Measurements from ENCODE around the gene ZNF830.
A peak's percentile ranks its signal among the peaks of the same experiment; 100 is the strongest.
"Not testable (repeated sequence)": the region's sequence is repeated elsewhere in the genome, so short reads cannot be mapped to it uniquely, and the experiment has no call there.

The ZNF830 gene

GRCh38 chr17:34961093-34961911 is at the start of gene ZNF830, which contains the start of gene CCT6B:
Gene ZNF830, plus strand, starts transcription at chr17:34961540. Its CDS starts 27 bp downstream, at chr17:34961567.
Gene CCT6B, minus strand, starts transcription at chr17:34961460. Its CDS starts 67 bp downstream, at chr17:34961393.
- peaks cover 7 to 15% of the 10 kb centered on the region in 2 donors for H3K36me3 ChIP-seq (ENCODE audit: control insufficient read depth in 2 of 2, insufficient read depth in 2 of 2, low read length in 2 of 2)
- peak within 1 kb of the TSS; percentile 87 to 94 for H3K27ac ChIP-seq (ENCODE audit: low read depth in 2 of 2, low read length in 2 of 2)
- peak within 1 kb of the TSS; percentile 93 to 99 for H3K4me3 ChIP-seq (ENCODE audit: low read length in 2 of 2)
- H3K27me3 ChIP-seq (ENCODE audit: control insufficient read depth in 2 of 2, insufficient read depth in 2 of 2, low read length in 2 of 2): no peaks in the 10 kb centered on the region
- H3K9me3 ChIP-seq (ENCODE audit: control insufficient read depth in 2 of 2, low read length in 2 of 2): no peaks in the 10 kb centered on the region
- H3K4me1 ChIP-seq (ENCODE audit: control insufficient read depth in 2 of 2, insufficient read depth in 2 of 2, low read length in 2 of 2): peaks cover 8 to 15% of the 10 kb centered on the region in 2 donors
- H3K9ac ChIP-seq (ENCODE audit: low read depth in 1 of 2, low read length in 2 of 2): peak within 1 kb of the TSS; percentile 84 to 98

DNA sequence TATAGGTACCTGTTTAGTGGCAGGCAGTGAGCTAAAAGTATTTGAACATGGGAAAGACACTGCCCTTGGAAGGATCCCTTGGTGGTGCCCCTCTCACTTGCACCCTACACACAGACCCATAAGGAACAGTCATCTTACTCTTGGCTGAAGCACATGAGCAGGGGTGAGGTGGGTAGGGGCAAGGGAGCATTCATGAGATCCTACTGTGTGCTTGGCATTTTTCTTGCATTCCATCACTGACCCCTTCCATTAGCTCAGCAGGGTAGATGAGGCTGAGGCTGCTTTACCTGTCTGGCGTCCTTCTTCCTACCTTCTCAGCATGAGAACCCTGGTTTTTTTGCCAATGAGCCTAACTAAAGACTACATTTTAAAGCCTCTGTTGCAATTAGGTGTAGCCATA is 48.3 kb upstream of the ZNF830 start:
- Histone ChIP-seq H3K9ac (ENCODE audit: low read depth in 1 of 2, low read length in 2 of 2) (no peak overlapping the region), H3K27ac (ENCODE audit: low read depth in 2 of 2, low read length in 2 of 2) (no peak overlapping the region), H3K9me3 (ENCODE audit: control insufficient read depth in 2 of 2, low read length in 2 of 2) (no peaks in the 10 kb centered on the region), H3K4me1 (ENCODE audit: control insufficient read depth in 2 of 2, insufficient read depth in 2 of 2, low read length in 2 of 2) (no peaks in the 10 kb centered on the region), H3K27me3 (ENCODE audit: control insufficient read depth in 2 of 2, insufficient read depth in 2 of 2, low read length in 2 of 2) (no peaks in the 10 kb centered on the region), H3K4me3 (ENCODE audit: low read length in 2 of 2) (no peak overlapping the region), H3K36me3 (ENCODE audit: control insufficient read depth in 2 of 2, insufficient read depth in 2 of 2, low read length in 2 of 2) (no peaks in the 10 kb centered on the region)

GRCh38 chr17:34916120-34916519 is 45.2 kb upstream of the ZNF830 start:
- Histone ChIP-seq H3K27ac (ENCODE audit: low read depth in 2 of 2, low read length in 2 of 2) (no peak overlapping the region), H3K4me3 (ENCODE audit: low read length in 2 of 2) (no peak overlapping the region), H3K9me3 (ENCODE audit: control insufficient read depth in 2 of 2, low read length in 2 of 2) (no peaks in the 10 kb centered on the region), H3K4me1 (ENCODE audit: control insufficient read depth in 2 of 2, insufficient read depth in 2 of 2, low read length in 2 of 2) (no peaks in the 10 kb centered on the region), H3K36me3 (ENCODE audit: control insufficient read depth in 2 of 2, insufficient read depth in 2 of 2, low read length in 2 of 2) (no peaks in the 10 kb centered on the region), H3K27me3 (ENCODE audit: control insufficient read depth in 2 of 2, insufficient read depth in 2 of 2, low read length in 2 of 2) (no peaks in the 10 kb centered on the region), H3K9ac (ENCODE audit: low read depth in 1 of 2, low read length in 2 of 2) (no peak overlapping the region)

GRCh38 chr17:34917381-34917780 is 44.0 kb upstream of the ZNF830 start:
- Histone ChIP-seq H3K9ac (ENCODE audit: low read depth in 1 of 2, low read length in 2 of 2) (no peak overlapping the region), H3K36me3 (ENCODE audit: control insufficient read depth in 2 of 2, insufficient read depth in 2 of 2, low read length in 2 of 2) (no peaks in the 10 kb centered on the region), H3K4me3 (ENCODE audit: low read length in 2 of 2) (no peak overlapping the region)

DNA sequence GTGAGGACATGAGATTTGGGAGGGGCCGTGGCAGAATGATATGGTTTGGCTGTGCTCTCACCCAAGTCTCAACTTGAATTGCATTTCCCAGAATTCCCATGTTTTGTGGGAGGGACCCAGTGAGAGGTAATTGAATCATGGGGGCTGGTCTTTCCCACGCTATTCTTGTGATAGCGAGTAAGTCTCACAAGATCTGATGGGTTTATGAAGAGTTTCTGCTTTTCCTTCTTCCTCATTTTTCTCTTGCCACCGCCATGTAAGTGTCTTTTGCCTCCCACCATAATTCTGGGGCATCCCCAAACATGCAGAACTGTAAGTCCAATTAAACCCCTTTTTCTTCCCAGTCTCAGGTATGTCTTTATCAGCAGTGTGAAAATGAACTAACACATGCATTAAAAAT is 40.7 kb upstream of the ZNF830 start:
- Histone ChIP-seq H3K4me3 (ENCODE audit: low read length in 2 of 2) (no peak overlapping the region), H3K4me1 (ENCODE audit: control insufficient read depth in 2 of 2, insufficient read depth in 2 of 2, low read length in 2 of 2) (no peaks in the 10 kb centered on the region), H3K27ac (ENCODE audit: low read depth in 2 of 2, low read length in 2 of 2) (no peak overlapping the region), H3K27me3 (ENCODE audit: control insufficient read depth in 2 of 2, insufficient read depth in 2 of 2, low read length in 2 of 2) (no peaks in the 10 kb centered on the region), H3K9ac (ENCODE audit: low read depth in 1 of 2, low read length in 2 of 2) (no peak overlapping the region), H3K9me3 (ENCODE audit: control insufficient read depth in 2 of 2, low read length in 2 of 2) (no peaks in the 10 kb centered on the region), H3K36me3 (ENCODE audit: control insufficient read depth in 2 of 2, insufficient read depth in 2 of 2, low read length in 2 of 2) (no peaks in the 10 kb centered on the region)

More at GRCh38 chr17:34917381-34917780, 44.0 kb upstream of the ZNF830 start:
- Histone ChIP-seq H3K27me3 (ENCODE audit: control insufficient read depth in 2 of 2, insufficient read depth in 2 of 2, low read length in 2 of 2) (no peaks in the 10 kb centered on the region), H3K9me3 (ENCODE audit: control insufficient read depth in 2 of 2, low read length in 2 of 2) (no peaks in the 10 kb centered on the region), H3K27ac (ENCODE audit: low read depth in 2 of 2, low read length in 2 of 2) (no peak overlapping the region), H3K4me1 (ENCODE audit: control insufficient read depth in 2 of 2, insufficient read depth in 2 of 2, low read length in 2 of 2) (no peaks in the 10 kb centered on the region)

GRCh38 chr17:34926661-34927060 is 34.7 kb upstream of the ZNF830 start:
- Histone ChIP-seq H3K9me3 (ENCODE audit: control insufficient read depth in 2 of 2, low read length in 2 of 2) (no peaks in the 10 kb centered on the region), H3K4me3 (ENCODE audit: low read length in 2 of 2) (no peak overlapping the region), H3K9ac (ENCODE audit: low read depth in 1 of 2, low read length in 2 of 2) (no peak overlapping the region), H3K27me3 (ENCODE audit: control insufficient read depth in 2 of 2, insufficient read depth in 2 of 2, low read length in 2 of 2) (no peaks in the 10 kb centered on the region), H3K27ac (ENCODE audit: low read depth in 2 of 2, low read length in 2 of 2) (no peak overlapping the region), H3K36me3 (ENCODE audit: control insufficient read depth in 2 of 2, insufficient read depth in 2 of 2, low read length in 2 of 2) (no peaks in the 10 kb centered on the region), H3K4me1 (ENCODE audit: control insufficient read depth in 2 of 2, insufficient read depth in 2 of 2, low read length in 2 of 2) (no peaks in the 10 kb centered on the region)

- no peaks in the 10 kb centered on the region for H3K4me1 ChIP-seq (ENCODE audit: control insufficient read depth in 2 of 2, insufficient read depth in 2 of 2, low read length in 2 of 2)
- H3K4me3 ChIP-seq (ENCODE audit: low read length in 2 of 2): no peak overlapping the region
- H3K9ac ChIP-seq (ENCODE audit: low read depth in 1 of 2, low read length in 2 of 2): no peak overlapping the region
- no peaks in the 10 kb centered on the region for H3K36me3 ChIP-seq (ENCODE audit: control insufficient read depth in 2 of 2, insufficient read depth in 2 of 2, low read length in 2 of 2)
- H3K9me3 ChIP-seq (ENCODE audit: control insufficient read depth in 2 of 2, low read length in 2 of 2): no peaks in the 10 kb centered on the region
- H3K27ac ChIP-seq (ENCODE audit: low read depth in 2 of 2, low read length in 2 of 2): no peak overlapping the region
- H3K27me3 ChIP-seq (ENCODE audit: control insufficient read depth in 2 of 2, insufficient read depth in 2 of 2, low read length in 2 of 2): no peaks in the 10 kb centered on the region
These were observed 31.1 kb upstream of the ZNF830 start for GRCh38 chr17:34930283-34930682.

DNA sequence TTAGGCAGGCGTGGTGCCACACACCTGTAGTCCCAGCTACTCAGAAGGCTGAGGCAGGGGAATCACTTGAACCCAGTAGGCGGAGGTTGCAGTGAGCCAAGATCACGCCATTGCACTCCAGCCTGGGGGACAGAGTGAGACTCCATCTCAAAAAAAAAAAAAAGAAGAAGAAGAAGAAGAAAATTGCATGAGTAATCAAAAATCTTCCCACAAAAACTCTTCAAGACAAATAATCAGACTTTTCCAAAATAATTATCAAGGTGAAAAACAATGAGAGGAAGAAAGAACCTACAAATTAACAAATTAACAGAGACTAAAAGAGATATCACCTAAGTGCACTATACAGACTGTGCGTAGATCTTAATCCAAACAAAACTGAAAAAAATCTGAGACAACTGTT is 10.6 kb upstream of the ZNF830 start:
- H3K9ac ChIP-seq (ENCODE audit: low read depth in 1 of 2, low read length in 2 of 2); H3K27me3 ChIP-seq (ENCODE audit: control insufficient read depth in 2 of 2, insufficient read depth in 2 of 2, low read length in 2 of 2); H3K36me3 ChIP-seq (ENCODE audit: control insufficient read depth in 2 of 2, insufficient read depth in 2 of 2, low read length in 2 of 2); H3K27ac ChIP-seq (ENCODE audit: low read depth in 2 of 2, low read length in 2 of 2); H3K4me1 ChIP-seq (ENCODE audit: control insufficient read depth in 2 of 2, insufficient read depth in 2 of 2, low read length in 2 of 2); H3K9me3 ChIP-seq (ENCODE audit: control insufficient read depth in 2 of 2, low read length in 2 of 2); H3K4me3 ChIP-seq (ENCODE audit: low read length in 2 of 2): not testable (repeated sequence)

- Histone ChIP-seq H3K4me3 (ENCODE audit: low read length in 2 of 2) (no peak overlapping the region), H3K27ac (ENCODE audit: low read depth in 2 of 2, low read length in 2 of 2) (no peak overlapping the region), H3K4me1 (ENCODE audit: control insufficient read depth in 2 of 2, insufficient read depth in 2 of 2, low read length in 2 of 2) (peaks cover 8 to 15% of the 10 kb centered on the region in 2 donors), H3K27me3 (ENCODE audit: control insufficient read depth in 2 of 2, insufficient read depth in 2 of 2, low read length in 2 of 2) (no peaks in the 10 kb centered on the region), H3K9me3 (ENCODE audit: control insufficient read depth in 2 of 2, low read length in 2 of 2) (no peaks in the 10 kb centered on the region), H3K36me3 (ENCODE audit: control insufficient read depth in 2 of 2, insufficient read depth in 2 of 2, low read length in 2 of 2) (no peaks in the 10 kb centered on the region), H3K9ac (ENCODE audit: low read depth in 1 of 2, low read length in 2 of 2) (no peak overlapping the region)
These were observed 2.9 kb upstream of the ZNF830 start for GRCh38 chr17:34958438-34958837.

DNA sequence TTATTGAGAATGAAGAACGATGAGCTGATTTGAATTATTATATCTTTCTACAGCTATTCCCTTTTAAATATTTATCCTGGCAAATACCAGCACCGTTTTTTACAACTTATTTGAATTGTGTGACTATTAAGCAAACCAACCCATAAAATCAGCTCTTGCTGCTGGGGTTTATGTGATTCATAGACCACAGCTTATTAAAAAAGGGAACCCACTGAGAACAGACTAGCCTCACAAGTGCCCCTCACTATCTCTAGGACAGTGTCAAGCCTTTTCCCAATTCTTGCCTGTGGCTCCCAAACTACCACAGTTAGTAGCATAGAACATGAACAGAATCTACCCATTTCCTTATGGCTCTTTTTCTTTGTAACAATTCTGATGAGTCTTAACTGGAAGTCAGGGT is 12.8 kb downstream of the ZNF830 start:
- Histone ChIP-seq H3K27ac (ENCODE audit: low read depth in 2 of 2, low read length in 2 of 2) (no peak overlapping the region), H3K36me3 (ENCODE audit: control insufficient read depth in 2 of 2, insufficient read depth in 2 of 2, low read length in 2 of 2) (no peaks in the 10 kb centered on the region)

More for the DNA sequence above, 12.8 kb downstream of the ZNF830 start:
- Histone ChIP-seq H3K4me1 (ENCODE audit: control insufficient read depth in 2 of 2, insufficient read depth in 2 of 2, low read length in 2 of 2) (no peaks in the 10 kb centered on the region), H3K27me3 (ENCODE audit: control insufficient read depth in 2 of 2, insufficient read depth in 2 of 2, low read length in 2 of 2) (no peaks in the 10 kb centered on the region), H3K4me3 (ENCODE audit: low read length in 2 of 2) (no peak overlapping the region), H3K9ac (ENCODE audit: low read depth in 1 of 2, low read length in 2 of 2) (no peak overlapping the region), H3K9me3 (ENCODE audit: control insufficient read depth in 2 of 2, low read length in 2 of 2) (no peaks in the 10 kb centered on the region)

Measured in mucosa of rectum (tissue), 2 donors.